Measurements from ENCODE around the gene CCSER1.

CCSER1 gene

DNA sequence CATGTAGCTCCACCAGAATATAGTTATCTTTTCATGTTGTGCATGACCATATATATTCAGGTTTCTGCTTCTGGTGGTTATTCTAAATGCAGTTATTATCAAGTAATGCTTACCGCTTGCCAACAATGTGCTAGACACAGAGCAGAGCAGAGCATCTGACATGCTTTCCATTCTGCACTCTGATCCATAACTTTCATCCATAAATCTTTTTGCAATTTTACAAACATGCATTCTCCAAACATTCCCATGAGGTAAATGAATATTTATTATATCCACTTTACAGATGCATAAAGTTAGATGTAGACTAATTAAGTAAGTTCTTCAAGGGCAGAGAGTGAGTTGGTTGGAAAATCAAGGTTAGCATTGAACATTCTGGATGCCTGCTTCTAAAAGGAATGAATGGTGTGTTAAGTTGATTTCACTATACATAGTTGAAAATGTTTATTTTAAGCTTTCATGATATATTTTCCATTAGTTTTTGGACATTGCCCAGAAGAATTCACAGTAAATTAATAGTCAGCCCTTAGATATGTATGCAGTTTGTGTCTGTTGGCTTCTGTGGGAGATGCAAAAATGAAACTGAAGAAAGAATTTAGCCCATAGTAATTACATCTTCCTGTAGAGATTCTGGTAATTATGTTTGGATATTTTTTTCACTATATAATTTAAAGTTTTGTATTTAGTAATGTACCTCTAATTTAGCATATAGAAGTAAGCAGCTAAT is 867.8 kb downstream of the CCSER1 start:
- H3K27me3 Mint-ChIP-seq, result no peaks in the 10 kb centered on the region
- no peaks in the 10 kb centered on the region for H3K4me1 Mint-ChIP-seq (ENCODE audit: low read depth in 2 of 2)
- no peaks in the 10 kb centered on the region for H3K36me3 Mint-ChIP-seq (ENCODE audit: insufficient read depth)
- ATAC-seq (replicated peaks) (no peak), DNase-seq (no peak)
- no peak overlapping the region for H3K27ac Mint-ChIP-seq
- peaks cover 5 to 9% of the 10 kb centered on the region in 2 donors for H3K9me3 Mint-ChIP-seq
- no peak overlapping the region for H3K4me3 Mint-ChIP-seq

DNA sequence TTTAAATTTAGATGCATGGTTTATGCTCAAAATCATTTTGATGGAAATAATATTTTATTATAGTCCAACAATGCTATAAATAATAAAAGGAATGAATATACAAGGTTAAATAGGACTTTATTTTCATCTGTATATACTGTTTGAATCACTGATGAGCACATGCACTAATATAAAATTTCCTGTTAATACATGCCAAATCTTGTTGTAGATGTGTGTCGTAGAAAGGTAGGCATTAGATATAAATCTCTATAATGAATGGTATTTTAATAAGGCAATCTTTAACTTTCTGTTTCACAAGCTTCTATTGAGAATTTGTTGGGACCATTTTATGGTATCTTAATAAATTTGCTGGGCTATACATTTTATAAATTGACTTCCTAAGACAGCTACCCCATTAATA is 868.8 kb downstream of the CCSER1 start:
- no peaks in the 10 kb centered on the region for H3K4me1 Mint-ChIP-seq (ENCODE audit: low read depth in 2 of 2)

GRCh38 chr4:90996813-90997212 is 869.6 kb downstream of the CCSER1 start:
- Mint-ChIP-seq H3K36me3 (ENCODE audit: insufficient read depth) (no peaks in the 10 kb centered on the region), H3K4me1 (ENCODE audit: low read depth in 2 of 2) (no peaks in the 10 kb centered on the region), H3K27ac (no peak overlapping the region), H3K9me3 (peaks cover 3 to 9% of the 10 kb centered on the region in 2 donors), H3K4me3 (no peak overlapping the region), H3K27me3 (no peaks in the 10 kb centered on the region)
- DNase-seq (no peak), ATAC-seq (replicated peaks) (no peak)

More for the DNA sequence above, 868.8 kb downstream of the CCSER1 start:
- H3K9me3 Mint-ChIP-seq, result peaks cover 5 to 9% of the 10 kb centered on the region in 2 donors
- no peak overlapping the region for H3K27ac Mint-ChIP-seq
- no peaks in the 10 kb centered on the region for H3K36me3 Mint-ChIP-seq (ENCODE audit: insufficient read depth)
- H3K4me3 Mint-ChIP-seq, result no peak overlapping the region
- ATAC-seq (replicated peaks) (no peak), DNase-seq (no peak)
- H3K27me3 Mint-ChIP-seq, result no peaks in the 10 kb centered on the region

DNA sequence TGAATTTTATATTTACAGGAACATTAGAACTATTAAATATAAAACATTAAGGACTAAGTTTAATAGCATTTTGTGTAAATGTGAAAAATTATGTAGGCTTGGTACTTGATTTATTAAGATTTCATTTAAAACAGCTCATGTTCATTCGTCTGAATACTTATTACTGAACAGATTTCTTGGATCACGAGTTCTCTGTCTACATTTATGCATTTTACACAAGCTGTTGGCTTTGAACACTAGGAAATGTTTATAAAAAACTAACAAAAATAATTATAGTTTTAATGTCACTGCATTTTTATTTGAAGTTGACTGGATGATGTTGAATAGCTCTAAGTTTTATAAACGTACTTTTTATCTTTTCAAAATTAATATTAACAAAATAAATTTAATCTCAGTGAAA is 888.7 kb downstream of the CCSER1 start:
- Mint-ChIP-seq H3K9me3 (peaks cover 0 to under 1% of the 10 kb centered on the region in 2 donors), H3K27me3 (no peaks in the 10 kb centered on the region), H3K27ac (no peak overlapping the region), H3K4me3 (no peak overlapping the region), H3K36me3 (ENCODE audit: insufficient read depth) (no peaks in the 10 kb centered on the region), H3K4me1 (ENCODE audit: low read depth in 2 of 2) (no peaks in the 10 kb centered on the region)
- DNase-seq, result no peak
- no peak for ATAC-seq (replicated peaks)

GRCh38 chr4:91019513-91019912 is 892.3 kb downstream of the CCSER1 start:
- Mint-ChIP-seq H3K9me3 (no peaks in the 10 kb centered on the region), H3K36me3 (ENCODE audit: insufficient read depth) (no peaks in the 10 kb centered on the region), H3K4me3 (no peak overlapping the region), H3K27ac (no peak overlapping the region), H3K4me1 (ENCODE audit: low read depth in 2 of 2) (no peaks in the 10 kb centered on the region), H3K27me3 (no peaks in the 10 kb centered on the region)
- no peak for ATAC-seq (replicated peaks)
- no peak for DNase-seq

GRCh38 chr4:91025241-91026148 is 898.3 kb downstream of the CCSER1 start:
- no peaks in the 10 kb centered on the region for H3K4me1 Mint-ChIP-seq (ENCODE audit: low read depth in 2 of 2)
- DNase-seq, result no peak
- no peak for ATAC-seq (replicated peaks)
- peaks cover 0 to 6% of the 10 kb centered on the region in 2 donors for H3K9me3 Mint-ChIP-seq
- no peak overlapping the region for H3K4me3 Mint-ChIP-seq
- no peaks in the 10 kb centered on the region for H3K27me3 Mint-ChIP-seq
- no peaks in the 10 kb centered on the region for H3K36me3 Mint-ChIP-seq (ENCODE audit: insufficient read depth)
- no peak overlapping the region for H3K27ac Mint-ChIP-seq

- Mint-ChIP-seq H3K4me3 (no peak overlapping the region), H3K27ac (no peak overlapping the region), H3K4me1 (ENCODE audit: low read depth in 2 of 2) (no peaks in the 10 kb centered on the region), H3K9me3 (peaks cover 0 to 7% of the 10 kb centered on the region in 2 donors), H3K36me3 (ENCODE audit: insufficient read depth) (no peaks in the 10 kb centered on the region), H3K27me3 (no peaks in the 10 kb centered on the region)
- DNase-seq (no peak), ATAC-seq (replicated peaks) (no peak)
Observed at GRCh38 chr4:91028228-91028627, 901.0 kb downstream of the CCSER1 start.

DNA sequence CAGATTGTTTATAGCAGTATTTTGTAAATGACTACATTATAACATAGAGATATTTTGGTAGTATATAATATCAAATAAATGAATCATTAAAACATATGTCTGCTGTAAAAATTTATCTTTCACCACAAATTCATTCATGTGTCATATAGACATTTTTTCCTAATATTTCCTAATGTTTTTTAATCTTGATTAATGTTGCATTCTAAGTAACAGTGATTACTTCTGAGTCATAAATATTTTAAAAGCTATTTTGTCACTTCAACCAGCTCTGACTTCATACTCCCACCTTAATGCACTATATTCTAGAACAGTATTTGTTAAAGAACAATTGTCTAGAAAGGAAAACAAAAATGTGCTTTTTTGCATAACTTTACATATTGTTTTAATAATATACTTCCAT is 904.6 kb downstream of the CCSER1 start:
- no peak overlapping the region for H3K27ac Mint-ChIP-seq
- H3K27me3 Mint-ChIP-seq, result no peaks in the 10 kb centered on the region
- no peaks in the 10 kb centered on the region for H3K4me1 Mint-ChIP-seq (ENCODE audit: low read depth in 2 of 2)
- H3K36me3 Mint-ChIP-seq (ENCODE audit: insufficient read depth), result no peaks in the 10 kb centered on the region
- ATAC-seq (replicated peaks) (no peak), DNase-seq (no peak)
- peaks cover 1% of the 10 kb centered on the region in 2 donors for H3K9me3 Mint-ChIP-seq
- H3K4me3 Mint-ChIP-seq, result no peak overlapping the region

DNA sequence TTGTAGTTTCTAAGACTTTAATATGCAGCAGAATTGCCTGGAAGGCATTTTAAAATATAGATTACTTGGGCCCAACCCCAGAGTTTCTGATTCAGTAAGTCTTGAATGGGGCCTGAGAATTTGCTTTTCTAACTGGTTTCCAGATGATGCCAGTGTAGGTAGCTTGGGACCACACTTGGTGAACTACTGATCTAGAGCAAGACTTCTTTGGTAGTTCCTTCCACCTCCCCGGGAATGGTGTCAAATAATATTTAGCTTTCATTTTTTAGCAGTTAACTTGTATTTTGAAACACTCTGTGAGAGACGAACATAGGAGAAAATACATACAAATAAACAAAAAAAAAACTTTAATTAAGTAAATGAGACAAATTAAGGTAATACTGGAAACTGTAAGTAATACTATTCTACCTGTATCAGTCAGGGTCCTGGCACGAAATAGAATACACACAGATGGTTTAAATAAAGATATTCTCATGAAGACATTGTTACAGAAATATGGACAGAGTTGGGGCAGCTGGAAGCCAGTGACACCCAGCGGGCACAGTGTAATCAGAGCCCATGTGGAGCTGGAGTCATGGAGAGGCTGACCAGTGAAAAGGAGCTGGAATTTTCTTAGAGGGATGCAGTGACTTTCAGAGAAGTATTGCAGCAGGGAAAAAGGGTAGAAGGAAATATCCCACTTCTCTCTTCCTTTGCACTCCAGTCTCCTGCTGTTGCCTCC is 905.7 kb downstream of the CCSER1 start:
- ATAC-seq (replicated peaks), result no peak
- H3K4me3 Mint-ChIP-seq, result no peak overlapping the region
- H3K9me3 Mint-ChIP-seq, result peaks cover 4 to 8% of the 10 kb centered on the region in 2 donors
- H3K27me3 Mint-ChIP-seq, result no peaks in the 10 kb centered on the region
- no peaks in the 10 kb centered on the region for H3K36me3 Mint-ChIP-seq (ENCODE audit: insufficient read depth)
- DNase-seq, result no peak
- no peak overlapping the region for H3K27ac Mint-ChIP-seq
- no peaks in the 10 kb centered on the region for H3K4me1 Mint-ChIP-seq (ENCODE audit: low read depth in 2 of 2)

DNA sequence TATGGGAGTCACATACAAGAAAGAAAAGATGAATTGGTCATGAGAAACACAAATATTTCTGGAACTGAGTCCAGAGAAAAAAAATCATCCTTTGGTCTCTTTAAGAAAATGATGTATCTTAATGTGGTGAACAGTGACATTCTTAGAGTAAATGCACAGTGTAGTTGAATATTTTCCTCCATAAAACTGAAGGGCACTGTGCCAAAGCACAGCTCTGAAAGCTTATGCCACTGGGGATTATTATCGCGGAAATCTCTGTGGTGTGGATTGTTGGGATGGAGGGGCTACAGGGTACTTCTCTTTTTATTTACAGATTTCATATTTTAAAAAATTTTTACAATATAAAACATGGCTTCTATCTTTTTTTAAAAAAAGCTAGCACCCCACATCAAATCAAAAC is 908.1 kb downstream of the CCSER1 start:
- no peak overlapping the region for H3K27ac Mint-ChIP-seq
- DNase-seq, result no peak
- H3K4me1 Mint-ChIP-seq (ENCODE audit: low read depth in 2 of 2), result no peaks in the 10 kb centered on the region
- no peak for ATAC-seq (replicated peaks)
- peaks cover 4 to 8% of the 10 kb centered on the region in 2 donors for H3K9me3 Mint-ChIP-seq
- H3K36me3 Mint-ChIP-seq (ENCODE audit: insufficient read depth), result no peaks in the 10 kb centered on the region
- H3K4me3 Mint-ChIP-seq, result no peak overlapping the region
- no peaks in the 10 kb centered on the region for H3K27me3 Mint-ChIP-seq

DNA sequence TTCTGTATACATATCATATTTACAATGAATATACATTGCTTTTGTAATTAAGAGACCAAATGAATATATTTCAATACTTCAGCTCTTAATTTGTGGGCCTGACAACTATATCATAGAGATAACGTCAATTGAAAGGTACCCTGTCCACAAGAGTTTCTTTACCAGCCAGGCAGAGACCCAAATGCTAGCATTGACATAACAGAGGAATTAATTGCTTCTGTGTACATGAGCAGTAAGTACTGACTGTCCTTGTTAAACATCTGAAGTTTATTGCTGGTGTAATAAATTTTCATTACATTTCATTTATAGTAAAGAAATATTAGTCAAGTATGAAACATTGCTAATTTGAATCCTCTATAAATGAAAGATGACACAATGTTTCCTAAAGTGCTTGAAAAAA is 910.8 kb downstream of the CCSER1 start:
- H3K4me1 Mint-ChIP-seq (ENCODE audit: low read depth in 2 of 2), result no peaks in the 10 kb centered on the region
- H3K9me3 Mint-ChIP-seq, result peaks cover 4 to 8% of the 10 kb centered on the region in 2 donors
- ATAC-seq (replicated peaks) (no peak), DNase-seq (no peak)
- no peak overlapping the region for H3K27ac Mint-ChIP-seq
- H3K27me3 Mint-ChIP-seq, result no peaks in the 10 kb centered on the region
- H3K36me3 Mint-ChIP-seq (ENCODE audit: insufficient read depth), result no peaks in the 10 kb centered on the region
- H3K4me3 Mint-ChIP-seq, result no peak overlapping the region

GRCh38 chr4:91057871-91058270 is 930.7 kb downstream of the CCSER1 start:
- no peaks in the 10 kb centered on the region for H3K36me3 Mint-ChIP-seq (ENCODE audit: insufficient read depth)
- H3K27ac Mint-ChIP-seq, result no peak overlapping the region
- H3K27me3 Mint-ChIP-seq, result no peaks in the 10 kb centered on the region
- no peak for DNase-seq
- H3K4me3 Mint-ChIP-seq, result no peak overlapping the region
- H3K9me3 Mint-ChIP-seq, result peaks cover 8 to 21% of the 10 kb centered on the region in 2 donors
- H3K4me1 Mint-ChIP-seq (ENCODE audit: low read depth in 2 of 2), result no peaks in the 10 kb centered on the region
- no peak for ATAC-seq (replicated peaks)

DNA sequence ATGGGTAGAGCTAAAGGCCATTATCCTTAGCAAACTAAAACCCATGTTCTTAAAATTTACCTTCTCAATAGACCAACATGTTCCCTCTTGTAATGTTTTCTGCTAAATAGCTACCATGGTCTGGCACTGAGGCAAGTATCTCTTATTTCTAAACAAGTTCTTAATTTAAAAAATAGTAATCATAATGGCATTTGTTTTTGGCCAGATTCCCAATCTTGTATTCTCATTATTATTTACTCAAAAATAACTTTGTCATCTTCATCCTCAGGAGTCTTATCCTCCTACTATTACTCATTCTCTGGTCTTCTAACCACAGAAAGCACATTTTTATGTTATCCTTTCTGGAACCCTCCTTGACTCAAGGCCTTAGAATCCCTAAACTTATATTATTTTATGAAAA is 931.2 kb downstream of the CCSER1 start:
- H3K4me3 Mint-ChIP-seq, result no peak overlapping the region
- peaks cover 8 to 21% of the 10 kb centered on the region in 2 donors for H3K9me3 Mint-ChIP-seq
- no peak for ATAC-seq (replicated peaks)
- H3K27ac Mint-ChIP-seq, result no peak overlapping the region
- no peaks in the 10 kb centered on the region for H3K27me3 Mint-ChIP-seq
- DNase-seq, result no peak
- no peaks in the 10 kb centered on the region for H3K4me1 Mint-ChIP-seq (ENCODE audit: low read depth in 2 of 2)
- no peaks in the 10 kb centered on the region for H3K36me3 Mint-ChIP-seq (ENCODE audit: insufficient read depth)

All from effector memory CD8-positive, alpha-beta T cell (primary cell).